ENCODE data around the gene CDC6.

- TF ChIP-seq CTCF (IDR thresholded peaks at IDR 0.05), result no peak
- TF ChIP-seq POLR2A (IDR thresholded peaks at IDR 0.05), result no peak
- TF ChIP-seq POLR2AphosphoS5 (IDR thresholded peaks at IDR 0.05; ENCODE audit: insufficient read depth in 1 of 2, low read depth in 1 of 2), result no peak
These were observed 44.9 kb upstream of the CDC6 start for GRCh38 chr17:40242774-40243173.
